BJ (cell line): ENCODE results near the gene WDR59. TPM values are rescaled to one million over a fixed set of nuclear protein-coding genes. Genes with fewer than 3 reads are reported as not detected.

Experiments
- CTCF ChIA-PET: fragments of 350-600 bp; formaldehyde crosslinking; extraction: SDS; loops from one replicate; lab custom pipeline; 2021; ENCODE audit warnings: antibody characterized with exemption, inconsistent platforms; lab: Yijun Ruan, JAX
- POLR2A ChIA-PET: fragments of 300-600 bp; sonication (Branson Sonifier 250); formaldehyde crosslinking; extraction: SDS; loops from one replicate; lab custom pipeline; 2021; ENCODE audit warnings: antibody characterized with exemption; lab: Charles Lee
- DNase-seq: peaks from one replicate; pipeline ENCODE4 v3.0.0-alpha.2; 2011; ENCODE audit warnings: low read depth
- H3K27me3 ChIP-seq: 2 replicates; pipeline ENCODE4 v1.6.0; 2011; ENCODE audit warnings: low read length; ENCODE audit not compliant: control insufficient read depth, insufficient read depth
- H3K36me3 ChIP-seq: 2 replicates; pipeline ENCODE4 v1.5.1; 2011; ENCODE audit warnings: low read length; ENCODE audit not compliant: control insufficient read depth, insufficient read depth
- H3K4me3 ChIP-seq: 2 replicates; pipeline ENCODE4 v1.5.1; 2011; ENCODE audit warnings: low read depth, mild to moderate bottlenecking, control low read depth, low read length
- polyA plus RNA-seq: library from polyadenylated mRNA; depleted of rRNA; stranded (reverse); fragments of >200 nt; gene quantifications from 2 replicates; pipeline ENCODE4 v1.2.3, GENCODE V29; 2011
- TF ChIP-seq, protein P1 (sequence below): IDR thresholded peaks from 2 replicates; pipeline ENCODE4 v1.5.1; 2011; ENCODE audit warnings: low read depth, mild to moderate bottlenecking, control low read depth, inconsistent platforms, low read length, moderate library complexity; ENCODE audit not compliant: insufficient read depth

The WDR59 gene
- polyA plus RNA-seq, 1 experiment = 47.5 TPM

DNA sequence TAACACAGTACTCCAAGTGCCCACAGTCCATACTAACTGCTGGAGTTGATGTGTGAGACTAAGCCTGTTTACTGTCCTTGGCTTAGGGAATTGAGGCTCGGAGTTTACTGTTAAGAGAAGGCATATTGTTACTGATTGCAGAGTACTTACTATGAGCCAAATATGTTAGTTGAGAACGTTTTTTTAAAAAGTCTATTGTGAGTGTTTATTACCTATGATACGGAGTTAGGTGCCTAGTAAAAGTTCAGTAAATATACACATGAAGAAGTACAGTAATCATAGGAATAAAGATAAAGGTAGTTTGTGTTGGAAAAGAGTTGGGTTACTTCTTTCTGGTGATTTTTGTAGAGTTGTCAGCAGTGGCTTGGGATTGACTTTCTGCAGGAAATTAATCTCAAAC, 39.3 kb upstream of the WDR59 start:
- ChIA-PET POLR2A (no interaction called here), CTCF (interaction anchor here (0.9 kb wide), 1 partner anchor 10 kb away, joined by 3 read pairs; no protein-coding TSS in a partner anchor)
- H3K36me3 ChIP-seq = no peaks in the 10 kb centered on the region
- TF ChIP-seq, protein P1, sequence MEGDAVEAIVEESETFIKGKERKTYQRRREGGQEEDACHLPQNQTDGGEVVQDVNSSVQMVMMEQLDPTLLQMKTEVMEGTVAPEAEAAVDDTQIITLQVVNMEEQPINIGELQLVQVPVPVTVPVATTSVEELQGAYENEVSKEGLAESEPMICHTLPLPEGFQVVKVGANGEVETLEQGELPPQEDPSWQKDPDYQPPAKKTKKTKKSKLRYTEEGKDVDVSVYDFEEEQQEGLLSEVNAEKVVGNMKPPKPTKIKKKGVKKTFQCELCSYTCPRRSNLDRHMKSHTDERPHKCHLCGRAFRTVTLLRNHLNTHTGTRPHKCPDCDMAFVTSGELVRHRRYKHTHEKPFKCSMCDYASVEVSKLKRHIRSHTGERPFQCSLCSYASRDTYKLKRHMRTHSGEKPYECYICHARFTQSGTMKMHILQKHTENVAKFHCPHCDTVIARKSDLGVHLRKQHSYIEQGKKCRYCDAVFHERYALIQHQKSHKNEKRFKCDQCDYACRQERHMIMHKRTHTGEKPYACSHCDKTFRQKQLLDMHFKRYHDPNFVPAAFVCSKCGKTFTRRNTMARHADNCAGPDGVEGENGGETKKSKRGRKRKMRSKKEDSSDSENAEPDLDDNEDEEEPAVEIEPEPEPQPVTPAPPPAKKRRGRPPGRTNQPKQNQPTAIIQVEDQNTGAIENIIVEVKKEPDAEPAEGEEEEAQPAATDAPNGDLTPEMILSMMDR = no peak
- DNase-seq = no peak
- H3K27me3 ChIP-seq = no peaks in the 10 kb centered on the region
- H3K4me3 ChIP-seq = no peak overlapping the region

DNA sequence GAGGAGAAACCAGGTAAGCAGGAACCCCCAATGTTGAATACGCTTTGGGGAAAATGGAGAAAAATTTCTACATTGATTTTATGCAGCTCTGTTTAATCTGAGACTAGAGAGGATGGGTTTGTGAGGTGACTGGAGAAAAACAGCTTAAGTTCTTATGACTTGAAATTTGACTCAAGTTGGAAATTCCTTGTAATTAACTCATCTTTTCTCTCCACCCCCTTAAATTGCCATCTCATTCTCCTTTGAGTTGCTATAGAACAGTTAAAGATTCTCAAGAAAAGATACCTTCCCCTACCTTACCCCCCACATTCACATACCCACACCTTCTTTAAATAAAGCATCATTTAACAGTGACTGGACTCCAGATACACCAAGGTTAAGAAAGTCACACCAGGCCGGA, 38.1 kb upstream of the WDR59 start:
- no peaks in the 10 kb centered on the region for H3K27me3 ChIP-seq
- TF ChIP-seq, protein P1 = no peak
- no peak for DNase-seq
- ChIA-PET CTCF (interaction anchor here (1.6 to 2.0 kb wide), 2 partner anchors 12 to 25 kb away, joined by 7 read pairs; partner anchors contain the start of gene ZNRF1), POLR2A (no interaction called here)
- no peak overlapping the region for H3K4me3 ChIP-seq
- no peaks in the 10 kb centered on the region for H3K36me3 ChIP-seq

DNA sequence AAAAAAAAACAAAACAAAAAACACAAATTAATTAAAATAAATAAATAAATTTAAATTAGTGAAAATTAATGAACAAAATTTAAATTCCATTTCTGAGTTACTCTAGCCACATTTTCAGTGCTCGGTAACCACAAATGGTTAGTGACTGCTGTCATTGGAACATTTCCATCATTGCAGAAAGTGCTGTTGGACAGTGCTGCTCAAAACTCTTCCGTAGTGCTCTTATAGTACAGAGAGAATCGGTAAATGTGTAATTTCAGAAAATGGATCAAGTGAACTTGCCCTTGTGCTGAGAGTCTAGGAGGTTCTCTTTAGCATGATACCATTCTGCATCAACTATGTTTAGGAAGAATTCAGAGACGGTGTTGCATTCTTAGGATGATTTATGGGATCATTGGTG, 37.6 kb upstream of the WDR59 start:
- TF ChIP-seq, protein P1 = no peak
- Histone ChIP-seq H3K4me3 (no peak overlapping the region), H3K36me3 (no peaks in the 10 kb centered on the region), H3K27me3 (no peaks in the 10 kb centered on the region)
- ChIA-PET POLR2A (no interaction called here), CTCF (interaction anchor here (1.6 to 2.0 kb wide), 2 partner anchors 12 to 24 kb away, joined by 7 read pairs; partner anchors contain the start of gene ZNRF1)
- no peak for DNase-seq

DNA sequence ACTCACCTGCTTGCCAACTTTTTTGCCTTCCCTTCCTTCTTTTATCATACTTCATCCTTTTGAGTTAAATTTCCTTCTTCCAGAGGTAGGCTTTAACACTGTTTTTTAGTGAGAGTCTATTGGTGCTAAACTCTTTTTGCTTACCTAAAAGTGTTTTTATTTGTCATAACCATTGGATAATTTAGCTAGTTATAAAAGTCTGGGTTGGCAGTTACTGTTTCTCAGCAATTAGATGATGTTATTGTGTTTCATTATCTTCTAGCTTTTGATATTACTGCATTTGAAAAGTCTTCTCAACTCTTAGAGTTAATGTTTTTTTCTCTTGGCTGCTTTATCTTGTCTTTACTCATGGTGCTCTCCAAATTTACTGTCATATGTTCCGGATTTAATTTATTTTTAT, 36.5 kb upstream of the WDR59 start:
- no peak overlapping the region for H3K4me3 ChIP-seq
- H3K36me3 ChIP-seq = no peaks in the 10 kb centered on the region
- ChIA-PET POLR2A (no interaction called here), CTCF (interaction anchor here (2.0 kb wide), 1 partner anchor 10 kb away, joined by 7 read pairs; no protein-coding TSS in a partner anchor)
- DNase-seq = no peak
- TF ChIP-seq, protein P1 = no peak
- H3K27me3 ChIP-seq = no peaks in the 10 kb centered on the region

DNA sequence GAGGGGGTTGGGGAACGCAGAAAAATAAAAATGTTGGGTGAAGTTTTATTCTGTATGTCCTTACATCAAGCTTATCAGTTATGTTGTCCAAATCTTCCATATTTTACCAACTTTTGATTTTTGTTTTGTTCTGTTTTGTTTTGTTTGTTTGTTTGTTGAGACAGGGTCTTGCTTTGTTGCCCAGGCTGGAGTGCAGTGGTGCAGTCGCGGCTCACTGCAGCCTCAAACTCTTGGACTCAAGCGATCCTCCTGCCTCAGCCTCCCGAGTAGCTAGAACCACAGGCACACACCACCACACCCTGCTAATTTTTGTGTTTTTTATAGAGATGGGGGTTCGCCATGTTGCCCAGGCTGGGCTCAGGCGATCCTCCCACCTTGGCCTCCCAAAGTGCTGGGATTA, 34.7 kb upstream of the WDR59 start:
- ChIA-PET POLR2A (no interaction called here), CTCF (no interaction called here)
- Histone ChIP-seq H3K36me3 (no peaks in the 10 kb centered on the region), H3K4me3 (no peak overlapping the region), H3K27me3 (no peaks in the 10 kb centered on the region)
- TF ChIP-seq, protein P1 = no peak
- no peak for DNase-seq
